HG02798 (cell line): ENCODE data around the gene EGLN2.
"Not testable (repeated sequence)": the region's sequence is repeated elsewhere in the genome, so short reads cannot be mapped to it uniquely, and the experiment has no call there.

Experiments used
- ATAC-seq: cut with Tn5 transposase; IDR thresholded peaks from one replicate; pipeline ENCODE4 v1.9.1; 2021; ENCODE audit warnings: mild to moderate bottlenecking; ENCODE audit not compliant: unreplicated experiment, poor library complexity

The EGLN2 gene

DNA sequence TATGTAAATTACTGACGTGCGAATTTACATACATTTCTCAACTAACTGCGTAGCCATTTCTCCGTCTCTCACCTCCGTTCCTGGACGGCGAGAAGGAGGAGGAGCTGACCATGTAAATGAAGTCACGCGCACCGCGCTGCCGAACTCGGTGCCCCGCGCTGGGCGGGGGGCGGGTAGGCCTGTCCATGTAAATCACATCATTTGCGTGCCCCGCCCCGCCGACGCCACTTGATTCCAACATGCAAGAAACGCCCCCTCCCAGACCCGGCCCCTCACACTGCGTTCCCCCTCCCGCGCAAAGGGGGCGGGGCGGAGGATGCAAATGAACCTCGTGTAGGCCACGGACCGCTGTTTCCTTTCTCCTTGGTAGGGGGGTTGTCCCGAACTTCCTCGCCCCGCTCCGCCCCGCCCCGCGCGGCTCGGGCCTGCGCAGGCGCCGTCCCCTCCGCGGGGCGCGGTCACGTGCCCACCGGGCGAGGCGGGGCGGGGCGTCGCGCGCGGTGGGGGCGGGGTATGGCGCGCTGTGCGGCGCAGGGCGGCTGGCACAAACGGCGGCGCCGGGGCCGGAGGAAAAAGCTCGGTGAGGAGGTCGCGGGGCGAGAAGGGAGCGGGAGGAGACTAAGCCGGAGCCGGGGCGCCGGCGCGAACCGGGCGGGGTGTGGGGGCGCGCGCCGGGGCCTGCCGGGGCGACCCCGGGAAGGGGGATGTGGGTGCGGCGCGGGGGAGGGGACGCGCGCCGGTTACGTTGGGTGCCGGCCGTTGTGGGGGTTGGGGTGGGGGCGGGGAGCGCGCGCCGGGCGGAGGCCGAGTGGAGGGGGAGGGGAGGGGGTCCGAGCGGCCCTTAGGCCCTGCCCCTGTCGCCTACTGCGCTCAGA, at the start of gene EGLN2:
EGLN2 (plus strand) TSS at position 509 of the 875 bp plus-strand sequence. CDS start 1,382 bp downstream, outside the sequence.
- peak; percentile 86 for ATAC-seq

- ATAC-seq, result peak; percentile 88
Observed at GRCh38 chr19:40750058-40750873, 48.7 kb upstream of the EGLN2 start, which contains the start of gene ACTMAP. TSS of gene ACTMAP (minus strand) at chr19:40750477. CDS start at chr19:40749803, 674 bp downstream.

DNA sequence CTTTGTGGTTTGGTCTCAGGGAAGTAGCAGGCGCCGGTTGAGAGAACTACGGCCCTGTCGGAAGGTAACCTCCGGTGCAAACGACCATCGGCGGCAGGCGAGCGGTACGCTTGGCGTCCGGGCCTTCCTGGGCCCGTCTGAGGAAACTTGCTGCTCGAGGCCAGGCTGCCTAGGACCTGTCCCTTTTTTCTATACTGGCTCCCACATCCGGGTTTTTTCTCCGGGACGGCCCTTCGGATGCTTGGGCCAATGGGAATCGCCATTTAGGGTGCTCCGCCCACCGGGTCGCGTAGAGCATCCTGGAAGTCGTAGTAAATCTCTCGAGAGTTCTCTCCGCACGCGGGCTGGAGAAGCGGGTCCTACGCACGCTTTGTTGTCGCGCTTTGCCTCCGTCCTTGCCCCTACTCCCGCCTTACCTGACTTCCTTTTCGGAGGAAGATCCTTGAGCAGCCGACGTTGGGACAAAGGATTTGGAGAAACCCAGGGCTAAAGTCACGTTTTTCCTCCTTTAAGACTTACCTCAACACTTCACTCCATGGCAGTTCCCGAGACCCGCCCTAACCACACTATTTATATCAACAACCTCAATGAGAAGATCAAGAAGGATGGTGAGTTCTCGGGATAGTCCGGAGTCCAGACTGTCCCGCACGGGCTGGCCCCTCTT, 48.0 kb upstream of the EGLN2 start, which contains the start of gene SNRPA:
SNRPA (plus strand) TSS at position 330 of the 664 bp plus-strand sequence; CDS start at position 536, 206 bp downstream.
- peak; percentile 61 for ATAC-seq

DNA sequence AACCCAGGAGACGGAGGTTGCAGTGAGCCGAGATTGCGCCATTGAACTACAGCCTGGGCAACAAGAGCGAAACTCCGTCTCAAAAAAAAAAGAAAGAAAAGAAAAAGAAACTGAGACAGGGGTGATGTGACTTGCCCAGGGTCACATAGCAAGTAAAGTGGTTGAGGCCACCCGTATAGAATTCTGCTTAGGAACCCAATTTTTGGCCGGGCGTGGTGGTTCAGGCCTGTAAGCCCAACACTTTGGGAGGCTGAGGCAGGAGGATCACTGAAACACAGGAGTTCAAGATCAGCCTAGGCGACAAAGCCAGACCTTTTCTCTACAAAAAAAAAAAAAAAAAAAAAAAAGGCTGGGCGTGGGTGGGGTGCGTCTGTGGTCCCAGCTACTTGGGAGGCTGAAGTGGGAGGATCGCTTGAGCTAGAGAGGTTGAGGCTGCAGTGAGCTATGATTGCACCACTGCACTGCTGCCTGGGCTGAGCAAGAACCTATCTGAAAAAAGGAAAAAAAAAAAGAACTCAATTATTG, 46.7 kb upstream of the EGLN2 start:
- no peak for ATAC-seq

- ATAC-seq, result no peak
Observed at GRCh38 chr19:40754611-40755247, 44.3 kb upstream of the EGLN2 start.

- no peak for ATAC-seq
Observed at GRCh38 chr19:40755248-40755624, 43.8 kb upstream of the EGLN2 start.

DNA sequence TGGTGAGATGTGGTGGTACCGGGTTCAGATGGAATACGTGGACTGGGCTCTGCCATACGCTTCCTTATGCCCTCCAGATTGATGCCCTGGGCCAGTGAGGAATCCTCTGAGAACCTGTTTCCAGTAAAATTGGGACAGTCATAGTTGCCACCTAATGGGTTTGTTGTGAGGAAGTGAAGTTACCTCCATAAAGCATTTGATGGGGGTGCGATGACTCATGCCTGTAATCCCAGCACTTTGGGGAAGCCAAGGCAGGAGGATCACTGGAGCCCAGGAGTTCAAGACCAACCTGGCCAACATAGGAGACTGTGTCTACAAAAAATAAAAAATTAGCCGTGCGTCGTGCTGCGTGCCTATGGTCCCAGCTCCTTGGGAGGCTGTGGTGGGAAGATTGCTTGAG, 43.2 kb upstream of the EGLN2 start:
- no peak for ATAC-seq

DNA sequence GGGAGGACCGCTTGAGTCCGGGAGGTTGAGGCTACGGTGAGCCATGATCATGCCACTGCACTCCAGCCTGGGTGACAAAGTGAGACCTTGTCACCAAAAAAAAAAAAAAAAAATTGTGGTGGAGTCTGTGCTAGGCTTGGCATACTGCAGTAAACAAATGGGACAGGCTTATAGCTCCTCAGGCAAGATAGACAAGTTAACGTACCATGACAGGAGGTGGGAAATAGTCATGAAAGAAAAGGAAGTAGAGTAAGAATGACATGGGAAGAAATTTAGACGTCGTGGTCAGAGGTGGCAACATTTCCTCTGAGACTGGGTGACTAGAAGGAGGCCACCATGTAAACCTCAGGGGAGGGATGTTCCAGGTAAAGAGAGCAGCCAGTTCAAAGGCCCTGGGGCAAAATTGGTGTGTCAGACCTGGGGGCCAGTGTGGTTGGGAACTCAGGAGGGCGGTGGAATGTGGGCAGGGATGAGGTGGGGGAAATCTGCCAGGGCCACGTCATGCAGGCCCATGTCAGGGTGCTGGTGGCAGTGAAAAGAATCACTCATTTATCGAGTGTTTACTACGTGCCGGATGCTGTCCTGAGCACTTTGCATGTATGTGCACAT, 42.4 kb upstream of the EGLN2 start:
- ATAC-seq, result no peak

GRCh38 chr19:40758491-40758890, 40.5 kb upstream of the EGLN2 start:
- ATAC-seq, result no peak

GRCh38 chr19:40759352-40759751, 39.6 kb upstream of the EGLN2 start:
- ATAC-seq, result no peak

DNA sequence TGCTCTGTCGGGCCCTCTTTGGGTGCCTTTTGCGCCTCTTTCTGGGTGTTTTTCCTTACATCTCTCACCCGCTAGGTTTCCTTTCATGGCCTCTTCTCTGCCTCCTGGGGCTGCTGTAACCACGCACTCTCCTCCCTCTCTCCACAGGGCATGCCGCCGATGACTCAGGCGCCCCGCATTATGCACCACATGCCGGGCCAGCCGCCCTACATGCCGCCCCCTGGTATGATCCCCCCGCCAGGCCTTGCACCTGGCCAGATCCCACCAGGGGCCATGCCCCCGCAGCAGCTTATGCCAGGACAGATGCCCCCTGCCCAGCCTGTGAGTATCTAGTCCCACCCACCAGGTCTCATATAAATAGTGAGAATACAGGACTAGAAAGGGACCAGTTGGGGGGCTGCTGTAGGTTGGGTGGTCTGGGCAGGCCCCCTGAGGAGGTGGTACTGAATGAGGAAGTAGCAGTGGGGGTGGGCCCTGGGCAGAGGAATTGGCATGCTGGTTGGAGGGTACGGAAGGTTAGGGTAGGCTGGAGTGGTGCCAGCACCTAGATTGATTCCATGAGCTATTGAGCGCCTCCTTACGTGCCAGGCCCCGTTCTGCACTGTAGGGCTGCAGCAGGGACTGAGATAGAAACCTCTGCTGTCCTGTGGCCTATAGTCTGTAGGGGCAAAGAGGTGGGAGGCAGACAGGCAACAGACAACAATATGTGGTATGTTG, 36.1 kb upstream of the EGLN2 start:
- ATAC-seq, result no peak

- no peak for ATAC-seq
Observed at GRCh38 chr19:40763526-40763925, 35.5 kb upstream of the EGLN2 start.

DNA sequence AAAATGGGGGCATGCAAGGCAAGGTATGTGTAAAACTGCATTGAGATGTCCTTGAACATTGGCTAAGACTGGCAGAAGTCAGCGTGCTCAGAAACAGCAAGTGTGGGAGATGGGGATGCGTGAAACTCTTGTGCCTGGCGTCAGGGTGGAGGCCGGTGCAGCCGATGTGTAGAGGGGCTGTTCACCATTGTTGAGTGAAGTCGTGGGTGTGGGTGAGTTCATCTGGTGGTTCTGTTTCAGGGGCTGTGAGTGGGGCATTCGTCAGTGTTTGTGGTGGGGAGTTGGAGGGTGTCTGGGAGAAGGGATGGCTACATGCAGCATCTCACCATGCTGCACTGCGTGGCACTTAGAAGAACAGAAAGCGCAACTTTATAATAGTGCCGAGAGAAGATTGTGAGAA, 35.0 kb upstream of the EGLN2 start:
- ATAC-seq, result no peak

DNA sequence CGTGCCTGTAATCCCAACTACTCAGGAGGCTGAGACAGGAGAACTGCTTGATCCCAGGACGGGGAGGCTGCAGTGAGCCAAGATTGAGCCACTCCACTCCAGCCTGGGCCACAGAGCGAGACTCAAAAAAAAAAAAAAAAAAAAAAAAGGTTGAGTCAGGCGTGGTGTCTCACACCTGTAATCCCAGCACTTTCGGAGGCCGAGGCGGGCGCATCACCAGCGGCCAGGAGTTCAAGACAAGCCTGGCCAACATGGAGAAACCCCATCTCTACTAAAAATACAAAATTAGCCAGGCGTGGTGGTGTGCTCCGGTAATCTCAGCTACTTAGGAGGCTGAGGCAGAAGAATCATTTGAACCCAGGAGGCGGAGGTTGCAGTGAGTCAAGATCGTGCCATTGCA, 32.6 kb upstream of the EGLN2 start:
- not testable (repeated sequence) for ATAC-seq

DNA sequence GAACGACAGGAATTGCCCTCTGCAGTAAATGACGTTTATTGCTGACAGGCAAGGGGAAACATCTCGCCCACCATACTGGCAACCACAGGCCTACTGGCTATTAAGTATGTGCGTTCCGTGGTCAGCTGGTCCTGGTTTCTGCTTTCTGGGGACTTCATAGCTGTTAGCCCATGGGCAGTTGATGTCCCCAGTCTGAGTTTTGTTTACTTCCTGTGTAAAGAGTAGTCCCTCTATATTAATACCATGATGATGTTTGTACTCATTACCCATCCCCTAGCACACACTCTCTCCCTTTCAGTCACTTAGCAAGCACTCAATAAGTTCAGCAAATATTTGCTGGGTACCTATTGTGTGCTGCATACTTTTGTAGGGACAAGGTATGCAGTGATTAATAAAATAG, 30.1 kb upstream of the EGLN2 start:
- no peak for ATAC-seq

DNA sequence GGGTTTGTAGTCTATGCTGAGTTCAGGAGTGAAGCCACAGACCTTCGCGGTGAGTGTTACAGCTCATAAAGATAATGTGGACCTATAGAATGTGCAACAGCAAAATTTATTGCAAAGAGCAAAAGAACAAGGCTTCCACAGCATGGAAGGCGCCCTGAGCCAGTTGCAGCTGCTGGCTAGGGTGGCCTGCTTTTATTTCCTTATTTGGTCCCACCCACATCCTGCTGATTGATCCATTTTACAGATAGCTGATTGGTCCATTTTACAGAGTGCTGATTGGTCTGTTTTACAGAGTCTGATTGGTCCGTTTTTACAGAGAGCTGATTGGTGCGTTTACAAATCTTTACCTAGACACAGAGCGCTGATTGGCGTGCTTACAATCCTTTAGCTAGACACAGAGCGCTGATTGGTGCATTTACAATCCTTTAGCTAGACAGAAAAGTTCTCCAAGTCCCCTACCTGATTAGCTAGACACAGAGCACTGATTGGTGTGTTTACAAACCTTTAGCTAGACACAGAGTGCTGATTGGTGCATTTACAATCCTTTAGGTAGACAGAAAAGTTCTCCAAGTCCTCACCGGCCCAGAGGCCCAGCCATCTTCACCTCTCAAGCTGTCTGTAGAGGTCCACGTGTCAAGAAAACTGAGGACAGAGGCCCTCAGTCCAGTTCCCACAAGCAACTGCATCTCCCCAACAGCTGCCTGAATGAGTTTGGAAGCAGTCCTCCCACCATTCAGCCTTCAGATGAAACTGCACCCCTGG, 27.7 kb upstream of the EGLN2 start:
- not testable (repeated sequence) for ATAC-seq

DNA sequence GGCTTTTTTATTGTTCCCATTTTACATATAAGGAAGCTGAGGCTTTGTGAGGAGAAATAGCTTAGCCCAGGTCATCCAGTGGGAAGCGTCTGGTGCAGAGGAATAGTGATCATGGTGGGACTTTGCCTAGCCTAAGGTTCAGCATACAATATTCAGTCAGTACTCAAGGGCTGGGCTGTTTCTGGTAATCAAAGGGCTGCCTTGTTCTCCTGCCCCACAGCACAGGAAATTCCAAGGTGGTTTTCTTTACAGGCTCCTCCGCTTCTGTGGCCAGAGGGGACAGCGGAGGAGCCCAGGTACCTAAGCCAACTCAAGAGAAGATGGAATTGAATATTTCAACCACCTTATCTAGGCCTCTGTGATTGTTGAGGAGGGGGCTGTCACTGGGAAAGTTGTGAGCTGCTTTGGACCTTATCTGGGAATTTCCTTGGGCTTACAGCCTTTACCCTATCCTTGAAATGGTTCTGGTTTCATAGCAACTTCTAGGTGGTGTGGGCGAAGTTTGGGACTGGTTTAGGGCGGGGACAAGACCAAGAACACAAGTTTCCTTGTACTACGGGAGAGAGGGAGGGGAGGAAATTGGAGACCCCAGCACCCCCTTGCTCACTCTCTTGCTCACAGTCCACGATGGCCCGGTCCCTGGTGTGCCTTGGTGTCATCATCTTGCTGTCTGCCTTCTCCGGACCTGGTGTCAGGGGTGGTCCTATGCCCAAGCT, 23.9 kb upstream of the EGLN2 start, which contains the start of gene MIA:
MIA (plus strand) TSS at position 606 of the 716 bp plus-strand sequence; CDS start at position 628, 22 bp downstream.
- no peak for ATAC-seq
